Measurements from ENCODE around the gene PDC.

DNA sequence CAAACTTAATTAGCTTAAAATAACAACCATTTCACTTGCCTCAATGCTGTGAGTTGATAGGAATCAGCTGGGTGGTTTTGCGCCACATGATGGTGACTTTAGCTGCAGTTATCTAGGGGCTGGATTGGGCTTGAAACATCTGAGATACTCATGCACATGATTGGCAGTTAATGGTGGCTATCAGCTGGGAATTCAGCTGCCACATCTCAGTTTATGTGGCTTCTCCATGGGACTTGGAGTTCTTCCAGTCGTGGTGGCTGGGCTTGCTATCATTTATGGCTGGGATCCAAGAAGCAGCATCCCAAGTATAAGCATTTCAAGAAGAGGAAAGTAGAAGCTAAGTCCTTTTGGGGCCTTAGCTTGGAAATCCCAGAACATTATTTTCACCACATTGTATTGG, 36.4 kb downstream of the PDC start:
- TF ChIP-seq, protein P1, sequence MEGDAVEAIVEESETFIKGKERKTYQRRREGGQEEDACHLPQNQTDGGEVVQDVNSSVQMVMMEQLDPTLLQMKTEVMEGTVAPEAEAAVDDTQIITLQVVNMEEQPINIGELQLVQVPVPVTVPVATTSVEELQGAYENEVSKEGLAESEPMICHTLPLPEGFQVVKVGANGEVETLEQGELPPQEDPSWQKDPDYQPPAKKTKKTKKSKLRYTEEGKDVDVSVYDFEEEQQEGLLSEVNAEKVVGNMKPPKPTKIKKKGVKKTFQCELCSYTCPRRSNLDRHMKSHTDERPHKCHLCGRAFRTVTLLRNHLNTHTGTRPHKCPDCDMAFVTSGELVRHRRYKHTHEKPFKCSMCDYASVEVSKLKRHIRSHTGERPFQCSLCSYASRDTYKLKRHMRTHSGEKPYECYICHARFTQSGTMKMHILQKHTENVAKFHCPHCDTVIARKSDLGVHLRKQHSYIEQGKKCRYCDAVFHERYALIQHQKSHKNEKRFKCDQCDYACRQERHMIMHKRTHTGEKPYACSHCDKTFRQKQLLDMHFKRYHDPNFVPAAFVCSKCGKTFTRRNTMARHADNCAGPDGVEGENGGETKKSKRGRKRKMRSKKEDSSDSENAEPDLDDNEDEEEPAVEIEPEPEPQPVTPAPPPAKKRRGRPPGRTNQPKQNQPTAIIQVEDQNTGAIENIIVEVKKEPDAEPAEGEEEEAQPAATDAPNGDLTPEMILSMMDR (IDR thresholded peaks at IDR 0.05), result no peak
- TF ChIP-seq POLR2AphosphoS5 (IDR thresholded peaks at IDR 0.05) (no peak), POLR2A (IDR thresholded peaks at IDR 0.05) (no peak)
